Measurements from ENCODE around the gene RPS16.

RPS16 gene

DNA sequence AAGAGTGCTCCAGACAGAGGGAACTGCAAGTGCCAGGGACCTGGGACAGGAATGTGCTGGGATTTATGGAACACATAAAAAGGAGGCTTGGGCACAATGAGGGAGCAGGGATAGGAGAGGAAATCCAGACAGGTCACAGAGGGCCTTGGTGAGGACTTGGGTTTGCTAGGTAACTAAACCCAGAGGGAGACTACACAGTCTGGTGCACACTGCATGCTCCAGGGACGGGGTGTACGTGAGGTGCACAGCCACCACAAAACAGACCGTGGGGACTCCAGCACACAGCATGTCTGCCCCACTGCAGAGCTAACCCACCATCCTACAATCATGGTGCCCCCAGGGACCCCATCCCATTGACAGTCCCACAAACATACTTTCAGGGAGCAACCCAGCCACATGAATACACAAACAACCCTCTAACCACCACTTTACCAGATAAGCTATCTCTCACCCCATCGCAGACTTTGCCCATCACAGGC lies 34.6 kb downstream of the RPS16 start:
- no peak overlapping the region for H3K4me3 ChIP-seq (ENCODE audit: low read length)
- DNase-seq (ENCODE audit: low read depth), result no peak
- no peak for TF ChIP-seq CTCF (IDR thresholded peaks at IDR 0.05; ENCODE audit: insufficient read depth, low read depth, low read length, missing control alignments)

- no peak for TF ChIP-seq CTCF (IDR thresholded peaks at IDR 0.05; ENCODE audit: insufficient read depth, low read depth, low read length, missing control alignments)
- H3K4me3 ChIP-seq (ENCODE audit: low read length), result no peak overlapping the region
- DNase-seq (ENCODE audit: low read depth), result no peak
Measured at GRCh38 chr19:39400061-39400460, 35.7 kb downstream of the RPS16 start.

DNA sequence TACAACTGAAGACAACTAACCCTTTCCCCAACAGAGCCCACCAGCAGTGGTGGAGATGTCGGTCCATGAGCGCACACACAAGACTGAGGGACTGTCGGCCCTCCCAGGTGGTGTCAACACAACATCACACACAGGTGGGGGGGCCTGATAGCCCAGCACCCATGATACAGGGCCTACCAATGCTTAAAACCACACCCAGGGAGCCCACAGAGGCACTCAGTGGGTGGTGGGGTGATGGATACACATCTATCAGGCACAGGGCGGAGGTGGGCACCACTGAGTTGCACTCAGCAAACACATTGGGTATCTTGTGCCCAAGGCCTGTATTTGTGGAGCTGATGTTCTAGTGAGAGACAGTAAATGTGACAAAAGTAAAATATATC lies 36.1 kb downstream of the RPS16 start:
- H3K4me3 ChIP-seq (ENCODE audit: low read length), result no peak overlapping the region
- DNase-seq (ENCODE audit: low read depth), result no peak
- TF ChIP-seq CTCF (IDR thresholded peaks at IDR 0.05; ENCODE audit: insufficient read depth, low read depth, low read length, missing control alignments), result no peak

GRCh38 chr19:39398297-39398864 lies 37.4 kb downstream of the RPS16 start:
- DNase-seq (ENCODE audit: low read depth), result peak; percentile 95
- no peak for TF ChIP-seq CTCF (IDR thresholded peaks at IDR 0.05; ENCODE audit: insufficient read depth, low read depth, low read length, missing control alignments)
- no peak overlapping the region for H3K4me3 ChIP-seq (ENCODE audit: low read length)

GRCh38 chr19:39397360-39398296 lies 38.1 kb downstream of the RPS16 start:
- peak; percentile 90 for DNase-seq (ENCODE audit: low read depth)
- peak overlapping the region; percentile 1 for H3K4me3 ChIP-seq (ENCODE audit: low read length)
- TF ChIP-seq CTCF (IDR thresholded peaks at IDR 0.05; ENCODE audit: insufficient read depth, low read depth, low read length, missing control alignments), result peak; percentile 92

- peak within 1 kb of the TSS; percentile 90 for H3K4me3 ChIP-seq (ENCODE audit: low read length)
- DNase-seq (ENCODE audit: low read depth), result peak; percentile 100
- no peak for TF ChIP-seq CTCF (IDR thresholded peaks at IDR 0.05; ENCODE audit: insufficient read depth, low read depth, low read length, missing control alignments)
Measured at GRCh38 chr19:39390751-39391437, 44.9 kb downstream of the RPS16 start, which contains the start of the genes MED29 and PAF1. Gene MED29 (plus strand): TSS chr19:39391378. CDS start chr19:39391423, 45 bp downstream. Gene PAF1 (minus strand): TSS chr19:39391106. CDS start chr19:39390864, 242 bp downstream.

Measured in epithelial cell of esophagus (primary cell).